NCI-H748 (cell line): ENCODE measurements around the gene BAZ2B.
"Not testable (repeated sequence)": the region's sequence is repeated elsewhere in the genome, so short reads cannot be mapped to it uniquely, and the experiment has no call there.

ENCODE experiments used
- DNase-seq: peaks from one replicate; lab custom pipeline; 2025; ENCODE audit not compliant: unreplicated experiment; lab: John Stamatoyannopoulos, UW

The BAZ2B gene, protein sequence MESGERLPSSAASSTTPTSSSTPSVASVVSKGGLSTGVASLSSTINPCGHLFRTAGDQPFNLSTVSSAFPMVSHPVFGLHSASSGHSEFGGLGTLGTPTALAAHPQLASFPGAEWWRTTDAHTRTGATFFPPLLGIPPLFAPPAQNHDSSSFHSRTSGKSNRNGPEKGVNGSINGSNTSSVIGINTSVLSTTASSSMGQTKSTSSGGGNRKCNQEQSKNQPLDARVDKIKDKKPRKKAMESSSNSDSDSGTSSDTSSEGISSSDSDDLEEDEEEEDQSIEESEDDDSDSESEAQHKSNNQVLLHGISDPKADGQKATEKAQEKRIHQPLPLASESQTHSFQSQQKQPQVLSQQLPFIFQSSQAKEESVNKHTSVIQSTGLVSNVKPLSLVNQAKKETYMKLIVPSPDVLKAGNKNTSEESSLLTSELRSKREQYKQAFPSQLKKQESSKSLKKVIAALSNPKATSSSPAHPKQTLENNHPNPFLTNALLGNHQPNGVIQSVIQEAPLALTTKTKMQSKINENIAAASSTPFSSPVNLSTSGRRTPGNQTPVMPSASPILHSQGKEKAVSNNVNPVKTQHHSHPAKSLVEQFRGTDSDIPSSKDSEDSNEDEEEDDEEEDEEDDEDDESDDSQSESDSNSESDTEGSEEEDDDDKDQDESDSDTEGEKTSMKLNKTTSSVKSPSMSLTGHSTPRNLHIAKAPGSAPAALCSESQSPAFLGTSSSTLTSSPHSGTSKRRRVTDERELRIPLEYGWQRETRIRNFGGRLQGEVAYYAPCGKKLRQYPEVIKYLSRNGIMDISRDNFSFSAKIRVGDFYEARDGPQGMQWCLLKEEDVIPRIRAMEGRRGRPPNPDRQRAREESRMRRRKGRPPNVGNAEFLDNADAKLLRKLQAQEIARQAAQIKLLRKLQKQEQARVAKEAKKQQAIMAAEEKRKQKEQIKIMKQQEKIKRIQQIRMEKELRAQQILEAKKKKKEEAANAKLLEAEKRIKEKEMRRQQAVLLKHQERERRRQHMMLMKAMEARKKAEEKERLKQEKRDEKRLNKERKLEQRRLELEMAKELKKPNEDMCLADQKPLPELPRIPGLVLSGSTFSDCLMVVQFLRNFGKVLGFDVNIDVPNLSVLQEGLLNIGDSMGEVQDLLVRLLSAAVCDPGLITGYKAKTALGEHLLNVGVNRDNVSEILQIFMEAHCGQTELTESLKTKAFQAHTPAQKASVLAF (N-terminal part only)

DNA sequence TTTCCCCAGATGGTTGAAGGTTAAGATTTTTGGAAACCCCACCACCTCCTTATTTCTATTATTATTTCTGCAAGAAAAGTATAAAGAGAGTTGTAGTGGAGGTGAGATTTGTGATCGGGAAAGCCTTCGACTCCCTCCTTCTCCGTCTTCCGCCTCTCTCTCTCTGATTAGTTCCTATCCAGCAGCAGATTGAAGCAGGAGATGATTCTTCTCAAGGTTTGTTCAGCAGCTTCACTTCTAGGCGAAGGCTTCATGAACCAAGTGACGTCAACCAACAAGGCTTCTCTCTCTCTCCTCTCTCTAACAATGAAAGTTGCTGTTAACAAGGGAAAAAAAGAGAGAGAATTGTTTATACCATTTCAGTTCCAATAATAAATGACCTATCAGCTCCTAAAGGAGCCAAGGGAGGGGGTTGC lies at the start of gene BAZ2B:
BAZ2B (minus strand) TSS at position 263 of the 416 bp plus-strand sequence. CDS start 137,829 bp downstream, outside the sequence.
- DNase-seq = peak; percentile 86

- no peak for DNase-seq
These were observed 44.9 kb upstream of the BAZ2B start for GRCh38 chr2:159661286-159661685.

DNA sequence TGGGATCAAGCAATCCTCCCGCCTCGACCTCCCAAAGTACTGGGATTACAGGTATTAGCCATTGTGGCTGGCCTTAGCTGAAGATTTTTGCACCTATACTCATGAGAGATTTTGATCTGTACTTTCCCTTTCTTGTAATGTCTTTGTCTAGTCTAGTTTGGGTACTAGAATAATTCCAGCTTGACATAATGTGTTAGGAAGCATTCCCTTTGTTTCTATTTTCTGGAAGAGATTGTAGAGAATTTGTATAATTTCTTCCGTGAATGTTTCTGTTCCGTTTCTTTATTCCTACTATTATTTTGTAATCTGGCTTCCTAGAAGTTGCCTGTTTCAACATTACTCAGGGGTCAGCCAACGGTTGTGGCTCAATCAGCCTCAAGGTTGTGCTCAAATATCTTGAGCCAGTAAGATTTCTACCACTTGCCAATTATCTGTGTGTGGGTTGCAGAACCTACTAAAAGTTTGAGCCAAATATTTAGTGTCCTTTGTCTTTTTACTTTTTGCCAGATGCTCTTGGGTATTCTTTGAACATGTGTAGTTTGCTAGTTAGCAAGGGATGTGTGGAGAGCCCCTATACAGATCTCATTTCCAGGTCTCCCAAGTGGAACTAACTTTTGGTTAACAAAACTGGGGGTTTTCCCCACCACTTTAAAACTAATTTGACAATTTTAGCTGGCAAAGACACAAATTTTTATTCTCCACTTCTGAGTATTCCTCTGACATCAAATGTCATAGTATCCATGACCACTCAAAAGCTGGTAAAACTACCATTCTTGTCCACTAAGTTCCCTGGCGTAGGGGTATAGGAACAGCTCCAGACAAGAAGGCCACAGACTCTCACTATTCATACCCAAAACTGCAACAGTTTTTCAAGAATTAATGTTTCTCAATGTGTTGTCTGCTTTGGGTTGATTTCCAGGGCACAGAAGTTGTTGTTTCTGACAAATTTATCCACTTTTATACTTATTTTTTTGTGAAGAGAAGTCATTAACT lies 42.8 kb upstream of the BAZ2B start:
- DNase-seq = no peak

DNA sequence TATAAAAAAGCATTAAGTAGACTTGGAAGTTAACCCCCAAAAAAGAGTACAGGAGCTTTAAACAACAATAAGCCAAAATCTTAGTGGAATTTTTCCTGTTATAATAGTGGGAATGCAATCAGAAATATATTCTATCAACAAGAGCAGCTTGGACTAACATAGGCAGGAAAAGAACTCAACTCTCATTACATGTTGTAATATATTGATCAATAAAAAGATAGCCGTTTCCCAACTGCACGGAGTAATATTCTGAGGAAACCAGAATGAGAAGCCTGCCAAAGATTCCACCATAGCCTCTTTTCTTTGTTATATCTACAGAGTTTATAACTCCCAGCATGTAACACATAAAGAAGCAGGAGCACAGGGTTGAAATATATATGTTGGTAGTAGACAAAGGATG lies 37.6 kb upstream of the BAZ2B start:
- no peak for DNase-seq

GRCh38 chr2:159651884-159652283 lies 35.5 kb upstream of the BAZ2B start:
- DNase-seq = no peak

DNA sequence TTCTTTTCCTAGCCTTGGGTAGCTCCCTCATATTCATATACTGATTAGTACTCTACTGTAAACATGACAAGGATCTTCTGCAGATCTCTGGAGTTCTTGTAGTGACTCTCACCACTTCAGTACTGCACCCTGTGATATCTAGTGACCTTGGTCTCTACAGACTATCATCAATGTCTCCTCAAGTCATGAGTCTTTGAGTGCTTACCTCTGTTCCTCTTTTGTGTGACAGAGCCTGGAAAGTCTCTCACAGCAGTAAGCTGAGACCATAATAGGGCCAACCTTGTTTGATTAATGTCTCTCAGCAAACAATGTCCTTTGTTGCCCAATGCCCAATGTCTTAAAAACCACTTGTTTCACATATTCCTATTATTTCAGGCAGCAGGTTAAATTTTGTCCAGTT lies 34.2 kb upstream of the BAZ2B start:
- peak; percentile 83 for DNase-seq

DNA sequence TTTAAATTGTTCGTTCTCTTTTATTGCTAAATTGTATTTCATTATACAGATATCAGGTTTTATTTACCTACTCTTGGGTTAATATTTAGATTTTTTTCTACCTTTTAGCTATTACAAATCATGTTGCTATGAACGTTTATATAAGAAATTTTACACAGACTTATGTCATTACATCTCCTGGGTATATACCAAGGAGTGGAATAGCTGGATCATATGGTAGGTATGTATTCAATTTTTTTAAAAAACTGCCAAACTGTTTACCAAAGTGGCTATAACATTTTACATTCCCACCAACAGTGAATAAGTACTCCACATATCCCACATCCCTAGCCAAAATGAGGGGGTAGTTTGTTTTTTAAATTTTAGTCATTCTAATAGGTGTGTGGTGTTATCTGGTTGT lies 32.3 kb upstream of the BAZ2B start:
- no peak for DNase-seq

DNA sequence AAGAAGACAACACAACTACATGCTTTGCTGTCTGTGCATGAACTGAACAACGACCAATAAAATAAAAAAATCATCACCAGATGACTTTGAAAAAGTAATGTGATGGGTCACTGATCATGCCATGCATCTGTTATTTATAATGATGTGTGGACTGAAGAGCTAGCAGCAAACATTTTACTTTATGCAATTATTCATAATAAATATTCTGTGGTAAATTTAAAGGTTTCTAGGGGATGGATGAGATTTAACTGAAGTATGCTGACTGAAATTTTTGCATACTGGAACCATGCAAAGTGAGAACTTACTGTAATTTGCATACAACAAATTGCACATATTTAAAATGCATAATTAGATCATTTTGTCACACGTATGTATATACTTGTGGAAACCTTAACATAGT lies 31.3 kb upstream of the BAZ2B start:
- DNase-seq = no peak

DNA sequence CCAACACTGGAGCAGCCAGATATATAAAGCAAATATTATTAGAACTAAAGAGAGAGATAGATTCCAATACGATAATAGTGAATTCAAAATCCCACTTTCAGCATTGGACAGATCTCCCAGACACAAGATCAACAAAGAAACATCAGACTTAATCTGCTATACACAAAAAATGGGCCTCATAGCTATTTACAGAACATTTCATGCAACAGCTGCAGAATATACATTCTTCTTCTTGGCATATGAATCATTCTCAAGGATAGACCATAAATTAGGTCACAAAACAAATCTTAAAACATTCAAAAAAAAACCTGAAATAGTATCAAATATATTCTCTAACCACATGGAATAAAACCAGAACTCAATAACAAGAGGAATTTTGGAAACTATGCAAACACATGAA lies 23.8 kb upstream of the BAZ2B start:
- no peak for DNase-seq

- DNase-seq = no peak
These were observed 23.4 kb upstream of the BAZ2B start for GRCh38 chr2:159639712-159640111.

GRCh38 chr2:159639071-159639470 lies 22.7 kb upstream of the BAZ2B start:
- no peak for DNase-seq

GRCh38 chr2:159637988-159638501 lies 21.7 kb upstream of the BAZ2B start:
- no peak for DNase-seq

GRCh38 chr2:159637240-159637639 lies 20.9 kb upstream of the BAZ2B start:
- no peak for DNase-seq

DNA sequence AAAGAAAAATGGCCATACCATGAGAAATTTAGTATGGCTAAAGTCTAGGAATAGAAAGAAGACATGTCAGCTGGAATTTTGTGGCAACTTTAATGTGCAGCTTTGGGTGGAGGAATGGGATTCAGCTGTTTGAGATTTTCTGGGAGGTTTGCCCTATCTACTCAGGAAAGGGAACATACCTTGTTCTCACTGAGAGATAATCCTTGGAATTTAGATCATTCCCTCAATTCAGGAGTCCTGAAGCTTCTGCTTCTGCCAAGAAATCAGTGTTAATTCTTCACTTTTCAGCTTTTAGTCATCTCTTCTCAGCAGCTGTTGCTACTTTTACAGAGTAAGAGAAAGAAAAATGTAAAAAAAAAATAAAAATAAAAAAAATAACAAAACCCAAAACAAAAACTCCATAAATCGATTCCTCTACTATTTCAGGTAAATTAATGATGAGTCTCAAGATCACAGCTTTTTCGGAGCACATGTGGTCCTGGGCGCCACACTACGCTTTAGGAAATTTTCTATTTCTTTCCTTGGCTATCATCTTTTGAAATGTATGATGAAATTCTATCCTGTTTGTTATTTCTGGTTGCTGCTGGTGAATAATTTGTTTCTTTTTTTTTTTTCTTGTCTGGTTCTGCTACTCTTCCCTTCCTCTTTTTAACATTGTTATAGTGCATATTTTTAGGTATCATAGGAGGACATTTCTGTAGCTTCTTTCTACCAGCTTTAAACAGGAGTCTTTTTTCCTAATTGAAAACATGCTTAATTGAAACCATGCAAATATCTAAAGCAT lies 18.9 kb upstream of the BAZ2B start:
- DNase-seq = no peak

DNA sequence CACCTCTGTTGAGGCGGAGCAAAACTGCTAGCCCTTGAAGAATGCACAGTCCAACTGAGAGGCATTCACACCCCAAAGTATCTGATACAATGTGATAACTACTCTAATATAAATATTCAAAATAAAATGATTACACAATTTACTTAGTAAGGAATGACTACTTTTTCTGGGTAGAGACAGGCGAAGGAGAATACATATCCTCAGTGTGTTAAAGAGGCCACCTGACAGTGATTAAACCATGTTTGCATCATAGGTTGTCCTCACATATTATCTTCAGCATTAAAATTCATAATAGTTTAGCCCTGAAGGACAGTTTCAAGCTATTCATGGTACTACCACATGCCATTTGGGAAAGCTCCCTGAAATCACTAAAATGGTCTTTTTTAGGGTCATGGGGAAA lies 16.9 kb upstream of the BAZ2B start:
- no peak for DNase-seq

GRCh38 chr2:159625628-159626027 lies 9.3 kb upstream of the BAZ2B start:
- not testable (repeated sequence) for DNase-seq

GRCh38 chr2:159623436-159623835 lies 7.1 kb upstream of the BAZ2B start:
- DNase-seq = no peak

- DNase-seq = no peak
These were observed 6.6 kb upstream of the BAZ2B start for GRCh38 chr2:159622966-159623365.

- DNase-seq = no peak
These were observed 4.4 kb upstream of the BAZ2B start for GRCh38 chr2:159620796-159621195.
